Fibroblast of peridontal ligament (primary cell): ENCODE measurements around the gene ERO1B.
A peak's percentile ranks its signal among the peaks of the same experiment; 100 is the strongest.
"Not testable (repeated sequence)": the region's sequence is repeated elsewhere in the genome, so short reads cannot be mapped to it uniquely, and the experiment has no call there.

Experiments used
- DNase-seq: peaks from one replicate; pipeline ENCODE4 v3.0.0-alpha.2; 2010; ENCODE audit errors: extremely low read depth

ERO1B gene

GRCh38 chr1:236188084-236188483 is 93.7 kb downstream of the ERO1B start:
- DNase-seq = not testable (repeated sequence)

- DNase-seq = not testable (repeated sequence)
Measured at GRCh38 chr1:236186471-236186870, 95.3 kb downstream of the ERO1B start.

GRCh38 chr1:236185687-236186086 is 96.1 kb downstream of the ERO1B start:
- DNase-seq = no peak

- no peak for DNase-seq
Measured at GRCh38 chr1:236181059-236181458, 100.7 kb downstream of the ERO1B start.

- no peak for DNase-seq
Measured at GRCh38 chr1:236179634-236180033, 102.1 kb downstream of the ERO1B start.

GRCh38 chr1:236176337-236177336 is 105.1 kb downstream of the ERO1B start:
- no peak for DNase-seq

- DNase-seq = no peak
Measured at GRCh38 chr1:236175642-236176336, 106.0 kb downstream of the ERO1B start.

- no peak for DNase-seq
Measured at GRCh38 chr1:236173174-236173767, 108.5 kb downstream of the ERO1B start.

- DNase-seq = peak; percentile 71
Measured at GRCh38 chr1:236172041-236172579, 109.6 kb downstream of the ERO1B start.

GRCh38 chr1:236168716-236169429 is 112.9 kb downstream of the ERO1B start:
- peak; percentile 18 for DNase-seq

- DNase-seq = no peak
Measured at GRCh38 chr1:236167578-236167977, 114.2 kb downstream of the ERO1B start.

GRCh38 chr1:236167154-236167553 is 114.6 kb downstream of the ERO1B start:
- DNase-seq = no peak

GRCh38 chr1:236166041-236166440 is 115.7 kb downstream of the ERO1B start:
- DNase-seq = no peak
